H1 (cell line): ENCODE data around the gene CERS1. TPM values are rescaled to one million over a fixed set of nuclear protein-coding genes. Genes with fewer than 3 reads are reported as not detected.

Experiments used
- BACH1 ChIP-seq: IDR thresholded peaks from 2 replicates; pipeline ENCODE4 v1.6.1; 2012; ENCODE audit warnings: low read length, improper control_type of control experiment
- BCL11A ChIP-seq, 2 experiments: IDR thresholded peaks; one replicate each; pipeline ENCODE4 v1.6.1; 2011; ENCODE audit warnings: low read depth in 2 of 2, low read length in 2 of 2, mild to moderate bottlenecking in 2 of 2
- EGR1 ChIP-seq: IDR thresholded peaks from 2 replicates; pipeline ENCODE4 v1.6.1; 2011; ENCODE audit warnings: low read depth, low read length, borderline replicate concordance
- HDAC2 ChIP-seq, 2 experiments: fragments of 300-600 bp in 1 of 2; sonication (generic) in 1 of 2; IDR thresholded peaks; 2 replicates each; pipeline ENCODE4 v1.6.1; 2011 to 2012; ENCODE audit warnings: low read depth in 2 of 2, low read length in 2 of 2, mild to moderate bottlenecking in 2 of 2, moderate library complexity in 2 of 2, borderline replicate concordance in 1 of 2, inconsistent platforms in 1 of 2
- SP1 ChIP-seq: IDR thresholded peaks from 2 replicates; pipeline ENCODE4 v1.6.1; 2011; ENCODE audit warnings: low read depth, low read length
- polyA plus RNA-seq, 7 experiments: library from polyadenylated mRNA; depleted of rRNA in 3 of 7; stranded (reverse) in 5 of 7; unstranded in 2 of 7; fragments of >200 nt in 5 of 7; fragments of 200-250 nt in 2 of 7; gene quantifications; 1 replicate in 5 of 7; 2 replicates in 1 of 7; 4 replicates in 1 of 7; pipeline versions ENCODE4 v1.2.1 to v1.2.3, GENCODE V29; 2011 to 2013; ENCODE audit warnings: missing spikeins in 2 of 7, mixed read lengths in 2 of 7
- total RNA-seq: library from RNA; stranded (reverse); fragmentation: NEBNext Ultra II Directional; extraction: Animal tissue kit (Norgen Biotek cat#: 25700); gene quantifications from 2 replicates; pipeline ENCODE4 v1.2.1, GENCODE V29; 2021
- TF ChIP-seq, protein P1 (sequence below): IDR thresholded peaks from 2 replicates; pipeline ENCODE4 v1.6.1; 2012; ENCODE audit warnings: inconsistent platforms

Gene CERS1
- total and polyA plus RNA-seq, 2 of the 8 experiments (the other 6 are each of a cell fraction or from before 2014, with no cell fraction given): 18.6 to 51.0 TPM

DNA sequence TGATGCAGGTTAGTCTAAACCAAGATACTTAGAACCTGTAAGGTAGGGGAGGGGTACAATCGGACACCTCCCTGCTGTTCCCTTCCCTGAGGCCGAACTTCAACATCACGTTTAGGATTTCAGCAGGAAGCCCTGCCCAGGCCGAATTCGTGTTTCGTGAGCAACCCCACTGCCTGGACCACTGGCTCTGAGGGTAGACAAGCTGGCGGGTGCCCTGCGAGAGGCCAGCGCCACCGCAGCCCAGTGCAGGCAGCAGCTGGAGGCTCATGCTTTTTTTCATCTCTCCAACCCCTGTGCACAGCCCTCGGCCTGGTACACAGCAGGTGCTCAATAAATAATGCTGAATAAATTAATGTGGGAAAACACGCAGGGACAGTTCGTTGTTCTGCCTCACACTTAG is 37.3 kb upstream of the CERS1 start (continued):
- no peak for TF ChIP-seq BCL11A (IDR thresholded peaks at IDR 0.05; ENCODE audit: low read depth in 2 of 2, low read length in 2 of 2)
- TF ChIP-seq, protein P1, sequence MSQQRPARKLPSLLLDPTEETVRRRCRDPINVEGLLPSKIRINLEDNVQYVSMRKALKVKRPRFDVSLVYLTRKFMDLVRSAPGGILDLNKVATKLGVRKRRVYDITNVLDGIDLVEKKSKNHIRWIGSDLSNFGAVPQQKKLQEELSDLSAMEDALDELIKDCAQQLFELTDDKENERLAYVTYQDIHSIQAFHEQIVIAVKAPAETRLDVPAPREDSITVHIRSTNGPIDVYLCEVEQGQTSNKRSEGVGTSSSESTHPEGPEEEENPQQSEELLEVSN: no peak
- no peak for TF ChIP-seq EGR1
- TF ChIP-seq SP1: no peak
- TF ChIP-seq HDAC2 (IDR thresholded peaks at IDR 0.05; ENCODE audit: borderline replicate concordance in 1 of 2, low read depth in 2 of 2, low read length in 2 of 2): no peak
- TF ChIP-seq BACH1: no peak
- TF ChIP-seq, all 59 proteins: peak for 0
